HepG2 (cell line): Measurements from ENCODE around the gene RAMAC. TPM values are rescaled to one million over a fixed set of nuclear protein-coding genes. Genes with fewer than 3 reads are reported as not detected.

ENCODE experiments used
- FOXJ3 ChIP-seq: sonication (generic); formaldehyde crosslinking; IDR thresholded peaks from 2 replicates; pipeline ENCODE4 v1.4.0; 2020; ENCODE audit warnings: missing genetic modification reagents, mild to moderate bottlenecking, borderline replicate concordance
- FOXK1 ChIP-seq: sonication (generic); formaldehyde crosslinking; IDR thresholded peaks from 2 replicates; pipeline ENCODE4 v1.4.0; 2020; ENCODE audit warnings: low read depth, missing genetic modification reagents, borderline replicate concordance
- PAWR ChIP-seq: sonication (generic); formaldehyde crosslinking; IDR thresholded peaks from 2 replicates; pipeline ENCODE4 v1.4.0; 2020; ENCODE audit warnings: missing genetic modification reagents, mild to moderate bottlenecking, borderline replicate concordance
- PHB2 ChIP-seq: fragments of 450-650 bp; IDR thresholded peaks from 2 replicates; pipeline ENCODE4 v1.6.1; 2018; ENCODE audit not compliant: partially characterized antibody
- PPARG ChIP-seq: conservative IDR thresholded peaks from 2 replicates; pipeline ENCODE4 v1.6.1; 2016; ENCODE audit warnings: missing biosample characterization, missing genetic modification reagents
- RARA ChIP-seq: IDR thresholded peaks from 2 replicates; pipeline ENCODE4 v1.6.1; 2016; ENCODE audit warnings: missing genetic modification reagents, missing compliant biosample characterization
- ZFAT ChIP-seq: sonication (generic); formaldehyde crosslinking; conservative IDR thresholded peaks from 2 replicates; pipeline ENCODE4 v1.8.1; 2023; ENCODE audit warnings: missing genetic modification reagents, inconsistent platforms
- ZFP37 ChIP-seq: sonication (generic); formaldehyde crosslinking; IDR thresholded peaks from 2 replicates; pipeline ENCODE4 v1.4.0; 2020; ENCODE audit warnings: missing genetic modification reagents, borderline replicate concordance
- ZNF10 ChIP-seq: sonication (generic); formaldehyde crosslinking; IDR thresholded peaks from 2 replicates; pipeline ENCODE4 v1.4.0; 2020; ENCODE audit warnings: mild to moderate bottlenecking, low read depth, missing genetic modification reagents, borderline replicate concordance
- ZNF253 ChIP-seq: sonication (generic); formaldehyde crosslinking; IDR thresholded peaks from 2 replicates; pipeline ENCODE4 v1.8.0; 2022; ENCODE audit warnings: mild to moderate bottlenecking, missing genetic modification reagents, borderline replicate concordance
- ZNF263 ChIP-seq: sonication (generic); formaldehyde crosslinking; IDR thresholded peaks from 2 replicates; pipeline ENCODE4 v1.4.0; 2020; ENCODE audit warnings: missing genetic modification reagents
- ZNF350 ChIP-seq: sonication (generic); formaldehyde crosslinking; IDR thresholded peaks from 2 replicates; pipeline ENCODE4 v1.4.0; 2020; ENCODE audit warnings: mild to moderate bottlenecking, low read depth, missing genetic modification reagents, borderline replicate concordance
- ZNF383 ChIP-seq: sonication (generic); formaldehyde crosslinking; IDR thresholded peaks from 2 replicates; pipeline ENCODE4 v1.4.0; 2020; ENCODE audit warnings: missing genetic modification reagents, mild to moderate bottlenecking, borderline replicate concordance
- ZNF44 ChIP-seq: sonication (generic); formaldehyde crosslinking; IDR thresholded peaks from 2 replicates; pipeline ENCODE4 v1.5.1; 2020; ENCODE audit warnings: mild to moderate bottlenecking, missing genetic modification reagents
- ZNF607 ChIP-seq: sonication (generic); formaldehyde crosslinking; IDR thresholded peaks from 2 replicates; pipeline ENCODE4 v1.5.1; 2020; ENCODE audit warnings: missing genetic modification reagents, mild to moderate bottlenecking, borderline replicate concordance
- ZNF878 ChIP-seq: sonication (generic); formaldehyde crosslinking; IDR thresholded peaks from 2 replicates; pipeline ENCODE4 v1.8.1; 2023; ENCODE audit warnings: mild to moderate bottlenecking, missing genetic modification reagents, moderate library complexity
- ZSCAN20 ChIP-seq: sonication (generic); formaldehyde crosslinking; IDR thresholded peaks from 2 replicates; pipeline ENCODE4 v1.4.0; 2020; ENCODE audit warnings: missing genetic modification reagents, mild to moderate bottlenecking, borderline replicate concordance
- polyA plus RNA-seq, 8 experiments: library from polyadenylated mRNA; depleted of rRNA in 3 of 8; stranded (reverse) in 7 of 8; unstranded in 1 of 8; fragments of >200 nt; fragmentation: Illumina TruSeq in 4 of 8; extraction: Trizol in 4 of 8; gene quantifications; 2 replicates each; pipeline versions ENCODE4 v1.2.1 to v1.2.3, GENCODE V29; 2011 to 2016; ENCODE audit warnings: low read depth in 4 of 8, missing spikeins in 1 of 8, mixed read lengths in 1 of 8; ENCODE audit not compliant: insufficient read depth in 1 of 8
- total RNA-seq, 5 experiments: library from RNA; depleted of rRNA; stranded (reverse); fragments of >200 nt; fragmentation: Illumina TruSeq; extraction: Trizol; gene quantifications; 2 replicates each; pipeline ENCODE4 v1.2.3, GENCODE V29; 2016; ENCODE audit warnings: low read depth in 1 of 5
- TF ChIP-seq, protein P1 (sequence below): IDR thresholded peaks from 2 replicates; pipeline ENCODE4 v1.6.1; 2016; ENCODE audit warnings: low read depth, missing genetic modification reagents, missing compliant biosample characterization
- TF ChIP-seq, protein P2 (sequence below): sonication (generic); formaldehyde crosslinking; IDR thresholded peaks from 2 replicates; pipeline ENCODE4 v1.5.0; 2020; ENCODE audit warnings: mild to moderate bottlenecking, missing genetic modification reagents

Gene RAMAC
- total and polyA plus RNA-seq, 2 of the 13 experiments (the other 11 are each of a cell fraction or from before 2014, with no cell fraction given) = 22.2 to 45.9 TPM

GRCh38 chr15:82985688-82986441 lies at the start of gene RAMAC (continued):
- TF ChIP-seq ZFAT (no peak), PAWR (CRISPR knock-in tag) (no peak), FOXJ3 (CRISPR knock-in tag) (no peak), ZNF263 (CRISPR knock-in tag) (no peak; the same call in 1 of the 2 replicates), ZSCAN20 (CRISPR knock-in tag) (no peak; the same call in 1 of the 2 replicates), PPARG (CRISPR knock-in tag) (peak; percentile 63; the same call in 1 of the 2 replicates), ZNF878 (CRISPR knock-in tag) (peak; percentile 86; the same call in 1 of the 2 replicates), ZNF383 (CRISPR knock-in tag) (no peak), ZNF10 (no peak), ZNF350 (peak; percentile 90), RARA (CRISPR knock-in tag) (peak; percentile 31; the same call in 1 of the 2 replicates), ZFP37 (CRISPR knock-in tag) (peak; percentile 89), PHB2 (no peak), FOXK1 (CRISPR knock-in tag) (no peak; the same call in 1 of the 2 replicates), ZNF607 (CRISPR knock-in tag) (peak; percentile 87; the same call in 1 of the 2 replicates), ZNF253 (peak; percentile 89; the same call in 1 of the 2 replicates), ZNF44 (peak; percentile 79; the same call in 1 of the 2 replicates)
- TF ChIP-seq, protein P1, sequence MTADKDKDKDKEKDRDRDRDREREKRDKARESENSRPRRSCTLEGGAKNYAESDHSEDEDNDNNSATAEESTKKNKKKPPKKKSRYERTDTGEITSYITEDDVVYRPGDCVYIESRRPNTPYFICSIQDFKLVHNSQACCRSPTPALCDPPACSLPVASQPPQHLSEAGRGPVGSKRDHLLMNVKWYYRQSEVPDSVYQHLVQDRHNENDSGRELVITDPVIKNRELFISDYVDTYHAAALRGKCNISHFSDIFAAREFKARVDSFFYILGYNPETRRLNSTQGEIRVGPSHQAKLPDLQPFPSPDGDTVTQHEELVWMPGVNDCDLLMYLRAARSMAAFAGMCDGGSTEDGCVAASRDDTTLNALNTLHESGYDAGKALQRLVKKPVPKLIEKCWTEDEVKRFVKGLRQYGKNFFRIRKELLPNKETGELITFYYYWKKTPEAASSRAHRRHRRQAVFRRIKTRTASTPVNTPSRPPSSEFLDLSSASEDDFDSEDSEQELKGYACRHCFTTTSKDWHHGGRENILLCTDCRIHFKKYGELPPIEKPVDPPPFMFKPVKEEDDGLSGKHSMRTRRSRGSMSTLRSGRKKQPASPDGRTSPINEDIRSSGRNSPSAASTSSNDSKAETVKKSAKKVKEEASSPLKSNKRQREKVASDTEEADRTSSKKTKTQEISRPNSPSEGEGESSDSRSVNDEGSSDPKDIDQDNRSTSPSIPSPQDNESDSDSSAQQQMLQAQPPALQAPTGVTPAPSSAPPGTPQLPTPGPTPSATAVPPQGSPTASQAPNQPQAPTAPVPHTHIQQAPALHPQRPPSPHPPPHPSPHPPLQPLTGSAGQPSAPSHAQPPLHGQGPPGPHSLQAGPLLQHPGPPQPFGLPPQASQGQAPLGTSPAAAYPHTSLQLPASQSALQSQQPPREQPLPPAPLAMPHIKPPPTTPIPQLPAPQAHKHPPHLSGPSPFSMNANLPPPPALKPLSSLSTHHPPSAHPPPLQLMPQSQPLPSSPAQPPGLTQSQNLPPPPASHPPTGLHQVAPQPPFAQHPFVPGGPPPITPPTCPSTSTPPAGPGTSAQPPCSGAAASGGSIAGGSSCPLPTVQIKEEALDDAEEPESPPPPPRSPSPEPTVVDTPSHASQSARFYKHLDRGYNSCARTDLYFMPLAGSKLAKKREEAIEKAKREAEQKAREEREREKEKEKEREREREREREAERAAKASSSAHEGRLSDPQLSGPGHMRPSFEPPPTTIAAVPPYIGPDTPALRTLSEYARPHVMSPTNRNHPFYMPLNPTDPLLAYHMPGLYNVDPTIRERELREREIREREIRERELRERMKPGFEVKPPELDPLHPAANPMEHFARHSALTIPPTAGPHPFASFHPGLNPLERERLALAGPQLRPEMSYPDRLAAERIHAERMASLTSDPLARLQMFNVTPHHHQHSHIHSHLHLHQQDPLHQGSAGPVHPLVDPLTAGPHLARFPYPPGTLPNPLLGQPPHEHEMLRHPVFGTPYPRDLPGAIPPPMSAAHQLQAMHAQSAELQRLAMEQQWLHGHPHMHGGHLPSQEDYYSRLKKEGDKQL (CRISPR knock-in tag) = no peak
- TF ChIP-seq, protein P2, sequence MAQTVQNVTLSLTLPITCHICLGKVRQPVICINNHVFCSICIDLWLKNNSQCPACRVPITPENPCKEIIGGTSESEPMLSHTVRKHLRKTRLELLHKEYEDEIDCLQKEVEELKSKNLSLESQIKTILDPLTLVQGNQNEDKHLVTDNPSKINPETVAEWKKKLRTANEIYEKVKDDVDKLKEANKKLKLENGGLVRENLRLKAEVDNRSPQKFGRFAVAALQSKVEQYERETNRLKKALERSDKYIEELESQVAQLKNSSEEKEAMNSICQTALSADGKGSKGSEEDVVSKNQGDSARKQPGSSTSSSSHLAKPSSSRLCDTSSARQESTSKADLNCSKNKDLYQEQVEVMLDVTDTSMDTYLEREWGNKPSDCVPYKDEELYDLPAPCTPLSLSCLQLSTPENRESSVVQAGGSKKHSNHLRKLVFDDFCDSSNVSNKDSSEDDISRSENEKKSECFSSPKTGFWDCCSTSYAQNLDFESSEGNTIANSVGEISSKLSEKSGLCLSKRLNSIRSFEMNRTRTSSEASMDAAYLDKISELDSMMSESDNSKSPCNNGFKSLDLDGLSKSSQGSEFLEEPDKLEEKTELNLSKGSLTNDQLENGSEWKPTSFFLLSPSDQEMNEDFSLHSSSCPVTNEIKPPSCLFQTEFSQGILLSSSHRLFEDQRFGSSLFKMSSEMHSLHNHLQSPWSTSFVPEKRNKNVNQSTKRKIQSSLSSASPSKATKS (CRISPR knock-in tag) = no peak
